ENCODE data around the gene ARHGEF28. TPM values are rescaled to one million over a fixed set of nuclear protein-coding genes. Genes with fewer than 3 reads are reported as not detected.

Gene ARHGEF28
- polyA plus RNA-seq, 1 experiment = 8.8 TPM

DNA sequence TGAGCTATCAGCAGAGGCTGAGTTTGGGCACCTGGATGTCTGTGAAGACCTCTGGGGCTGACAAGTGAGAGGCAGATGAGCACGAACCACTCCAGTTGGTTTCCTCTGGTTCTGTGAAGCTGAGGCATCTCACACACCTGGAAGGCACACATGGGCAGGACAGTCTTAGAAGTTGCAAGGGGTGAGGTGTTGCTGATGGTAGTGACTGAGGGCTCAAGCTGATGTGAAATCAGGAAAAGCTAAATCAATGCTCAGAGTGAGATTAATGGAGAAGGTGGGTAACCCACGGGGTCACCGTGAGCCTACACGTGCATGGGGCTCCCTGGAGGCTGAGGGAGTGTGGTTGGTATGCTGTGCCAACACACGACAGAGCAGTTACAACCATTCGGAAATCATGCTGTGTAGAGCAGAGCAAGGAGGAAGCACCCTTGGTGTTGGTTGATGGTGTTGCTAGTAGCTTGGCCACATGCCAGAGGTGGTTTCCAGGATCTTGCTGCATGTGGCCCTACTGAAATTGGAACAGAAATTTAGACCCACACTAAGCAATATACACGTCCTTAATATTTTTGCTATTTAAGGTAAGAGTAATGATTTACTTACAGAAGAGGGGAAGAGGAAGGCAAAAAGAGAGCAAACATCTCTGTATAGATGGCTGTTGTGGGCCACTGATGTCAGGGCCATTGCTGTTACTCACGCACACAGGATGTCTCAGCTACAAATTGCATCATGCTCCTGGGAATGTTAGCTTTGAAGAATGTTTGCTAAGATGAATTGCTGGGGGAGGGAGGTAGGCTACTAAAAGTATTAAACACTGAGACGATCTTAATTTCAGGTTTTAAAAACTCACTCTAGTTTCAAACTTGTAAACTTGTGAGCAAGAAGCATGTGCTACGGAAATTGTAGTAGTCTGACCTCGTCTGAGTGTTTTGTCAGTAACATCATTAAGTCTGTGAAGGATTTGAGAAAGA, 170.5 kb downstream of the ARHGEF28 start:
- POLR2A ChIA-PET = interaction anchor here (1.0 to 1.1 kb wide), 2 partner anchors 22 to 205 kb away, joined by 3 to 4 read pairs; no protein-coding TSS in a partner anchor
- H3K4me3 ChIP-seq (ENCODE audit: low read depth, low read length) = no peak overlapping the region
- DNase-seq (ENCODE audit: low read depth, low spot score) = peak; percentile 90

GRCh38 chr5:73797132-73797510, 171.1 kb downstream of the ARHGEF28 start:
- CTCF ChIA-PET = interaction anchor here (11.6 kb wide), 1 partner anchor 207 kb away, joined by 352 read pairs; no protein-coding TSS in a partner anchor

More for the DNA sequence above, 170.5 kb downstream of the ARHGEF28 start:
- Histone ChIP-seq H3K9me3 (ENCODE audit: control insufficient read depth, insufficient read depth, low read length) (no peaks in the 10 kb centered on the region), H3K27me3 (ENCODE audit: control insufficient read depth, insufficient read depth, low read length) (no peaks in the 10 kb centered on the region), H3K27ac (ENCODE audit: low read depth, low read length) (peak overlapping the region; percentile 87)
- CTCF ChIA-PET = interaction anchor here (1.0 to 11.6 kb wide), 2 partner anchors 13 to 206 kb away, joined by 8 to 352 read pairs; no protein-coding TSS in a partner anchor
- no peak for TF ChIP-seq CTCF (IDR thresholded peaks at IDR 0.05; ENCODE audit: low read depth, low read length)

GRCh38 chr5:73799401-73799972, 173.5 kb downstream of the ARHGEF28 start:
- Histone ChIP-seq H3K27me3 (ENCODE audit: control insufficient read depth, insufficient read depth, low read length) (no peaks in the 10 kb centered on the region), H3K9me3 (ENCODE audit: control insufficient read depth, insufficient read depth, low read length) (no peaks in the 10 kb centered on the region), H3K4me3 (ENCODE audit: low read depth, low read length) (no peak overlapping the region), H3K27ac (ENCODE audit: low read depth, low read length) (no peak overlapping the region)
- no peak for TF ChIP-seq CTCF (IDR thresholded peaks at IDR 0.05; ENCODE audit: low read depth, low read length)
- POLR2A ChIA-PET = no interaction called here
- DNase-seq (ENCODE audit: low read depth, low spot score) = no peak
- CTCF ChIA-PET = interaction anchor here (1.5 kb wide), 1 partner anchor 208 kb away, joined by 5 read pairs; no protein-coding TSS in a partner anchor

More at GRCh38 chr5:73797132-73797510, 171.1 kb downstream of the ARHGEF28 start:
- Histone ChIP-seq H3K9me3 (ENCODE audit: control insufficient read depth, insufficient read depth, low read length) (no peaks in the 10 kb centered on the region), H3K27ac (ENCODE audit: low read depth, low read length) (peak overlapping the region; percentile 87), H3K4me3 (ENCODE audit: low read depth, low read length) (no peak overlapping the region), H3K27me3 (ENCODE audit: control insufficient read depth, insufficient read depth, low read length) (no peaks in the 10 kb centered on the region)
- POLR2A ChIA-PET = interaction anchor here (1.0 to 1.1 kb wide), 2 partner anchors 21 to 206 kb away, joined by 3 to 4 read pairs; no protein-coding TSS in a partner anchor
- DNase-seq (ENCODE audit: low read depth, low spot score) = no peak
- no peak for TF ChIP-seq CTCF (IDR thresholded peaks at IDR 0.05; ENCODE audit: low read depth, low read length)

- no peak for DNase-seq (ENCODE audit: low read depth, low spot score)
- CTCF ChIA-PET = interaction anchor here (0.6 to 1.4 kb wide), 2 partner anchors 9 to 315 kb away, joined by 3 to 5 read pairs; no protein-coding TSS in a partner anchor
- Histone ChIP-seq H3K4me3 (ENCODE audit: low read depth, low read length) (no peak overlapping the region), H3K27ac (ENCODE audit: low read depth, low read length) (no peak overlapping the region), H3K27me3 (ENCODE audit: control insufficient read depth, insufficient read depth, low read length) (no peaks in the 10 kb centered on the region), H3K9me3 (ENCODE audit: control insufficient read depth, insufficient read depth, low read length) (no peaks in the 10 kb centered on the region)
- POLR2A ChIA-PET = no interaction called here
- no peak for TF ChIP-seq CTCF (IDR thresholded peaks at IDR 0.05; ENCODE audit: low read depth, low read length)
These were observed 175.7 kb downstream of the ARHGEF28 start for GRCh38 chr5:73801686-73802085.

Data from AG04450 (cell line).